ENCODE data around the gene NHERF1. TPM values are rescaled to one million over a fixed set of nuclear protein-coding genes. Genes with fewer than 3 reads are reported as not detected.

NHERF1 gene
- total and polyA plus RNA-seq, 2 of the 13 experiments (the other 11 are each of a cell fraction or from before 2014, with no cell fraction given): 169 to 269 TPM

- TF ChIP-seq MXD1 (CRISPR knock-in tag; IDR thresholded peaks at IDR 0.05): no peak
- no peak for TF ChIP-seq PAWR (CRISPR knock-in tag; IDR thresholded peaks at IDR 0.05; ENCODE audit: borderline replicate concordance)
- TF ChIP-seq ZNF746 (CRISPR knock-in tag; IDR thresholded peaks at IDR 0.05): no peak
- no peak for TF ChIP-seq JUN (CRISPR knock-in tag; IDR thresholded peaks at IDR 0.05)
- TF ChIP-seq JUNB (CRISPR knock-in tag; IDR thresholded peaks at IDR 0.05; ENCODE audit: borderline replicate concordance): no peak
- TF ChIP-seq ZNF780A (CRISPR knock-in tag; IDR thresholded peaks at IDR 0.05): no peak
- TF ChIP-seq DMAP1 (CRISPR knock-in tag; IDR thresholded peaks at IDR 0.05): no peak
- no peak for TF ChIP-seq LCORL (IDR thresholded peaks at IDR 0.05)
- no peak for TF ChIP-seq LCORL (CRISPR knock-in tag; IDR thresholded peaks at IDR 0.05)
- TF ChIP-seq, protein P1, sequence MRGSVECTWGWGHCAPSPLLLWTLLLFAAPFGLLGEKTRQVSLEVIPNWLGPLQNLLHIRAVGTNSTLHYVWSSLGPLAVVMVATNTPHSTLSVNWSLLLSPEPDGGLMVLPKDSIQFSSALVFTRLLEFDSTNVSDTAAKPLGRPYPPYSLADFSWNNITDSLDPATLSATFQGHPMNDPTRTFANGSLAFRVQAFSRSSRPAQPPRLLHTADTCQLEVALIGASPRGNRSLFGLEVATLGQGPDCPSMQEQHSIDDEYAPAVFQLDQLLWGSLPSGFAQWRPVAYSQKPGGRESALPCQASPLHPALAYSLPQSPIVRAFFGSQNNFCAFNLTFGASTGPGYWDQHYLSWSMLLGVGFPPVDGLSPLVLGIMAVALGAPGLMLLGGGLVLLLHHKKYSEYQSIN (CRISPR knock-in tag; IDR thresholded peaks at IDR 0.05; ENCODE audit: borderline replicate concordance): no peak
Measured at GRCh38 chr17:74803388-74803930, 55.0 kb downstream of the NHERF1 start (continued).

DNA sequence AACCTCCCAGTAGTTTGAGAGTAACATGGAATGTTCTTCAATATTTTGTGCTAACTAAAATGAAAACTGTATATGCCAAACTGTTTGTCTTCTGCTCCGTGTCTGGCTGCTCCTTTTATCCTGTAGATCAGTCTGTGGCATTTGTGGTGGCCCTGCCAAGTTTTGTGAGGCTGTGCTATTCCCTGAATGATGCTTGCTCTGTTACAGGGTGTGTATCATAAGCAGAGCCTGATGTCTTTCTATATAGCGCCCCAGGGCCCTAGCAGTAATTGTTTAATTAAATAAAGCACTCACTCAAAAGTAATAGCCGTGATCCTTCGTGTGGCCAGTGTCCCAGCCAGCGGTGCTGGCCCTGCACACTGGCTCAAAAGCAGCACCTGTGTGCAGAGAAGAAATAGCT, 55.5 kb downstream of the NHERF1 start:
- H3K9me3 ChIP-seq (ENCODE audit: low read length): no peaks in the 10 kb centered on the region
- ATAC-seq (no peak), FAIRE-seq (no peak), DNase-seq (ENCODE audit: low spot score) (no peak)
- H2AFZ ChIP-seq (ENCODE audit: low read length): no peak overlapping the region
- POLR2A ChIA-PET: no interaction called here
- intact Hi-C loops (cut with micrococcal nuclease; ENCODE audit: unreplicated experiment): no loop called here
- H3K27ac ChIP-seq (ENCODE audit: extremely low read length, insufficient read depth, low read length): no peak overlapping the region
- no peaks in the 10 kb centered on the region for H3K79me2 ChIP-seq (ENCODE audit: insufficient read depth, low read length)
- H3K36me3 ChIP-seq (replicated peaks in 1 of 2; ENCODE audit: control insufficient read depth in 1 of 2, insufficient read depth in 2 of 2, low read length in 2 of 2): peaks cover 5 to 12% of the 10 kb centered on the region in 2 experiments; a peak in 3 of 5 replicates
- WGBS (ENCODE audit: low lambda C conversion rate): 88% methylated on average over 5 of the region's 5 CpGs
- no peaks in the 10 kb centered on the region for H4K20me1 ChIP-seq (ENCODE audit: insufficient read depth, low read length)
- H3K9ac ChIP-seq (ENCODE audit: insufficient read depth, low read depth, low read length): no peak overlapping the region
- H3K27me3 ChIP-seq (ENCODE audit: control insufficient read depth in 1 of 2, insufficient read depth in 2 of 2, low read length in 2 of 2): no peaks in the 10 kb centered on the region
- in situ Hi-C loops (cut with HindIII; ENCODE audit: extremely low pct_ligation_motif_present, low pct_unique_long_range_greater_than_20kb): loop anchor here (5.0 kb wide), 1 partner anchor 148 kb away; no protein-coding TSS in a partner anchor
- no peak overlapping the region for H3K4me2 ChIP-seq (ENCODE audit: low read depth, low read length)
- peaks cover 11% of the 10 kb centered on the region for H3K4me1 ChIP-seq (ENCODE audit: insufficient read depth, low read length)
- BruUV-seq (replicated peaks): no TSS peak
- CTCF ChIA-PET (ENCODE audit: low intra/inter-chr PET ratio, low total read pairs): no interaction called here
- H3K4me3 ChIP-seq (replicated peaks in 1 of 3; ENCODE audit: insufficient read depth in 1 of 3, low read depth in 2 of 3, low read length in 3 of 3): no peak overlapping the region
- TF ChIP-seq ZNF607 (CRISPR knock-in tag; IDR thresholded peaks at IDR 0.05; ENCODE audit: borderline replicate concordance) (no peak), HOXD1 (CRISPR knock-in tag; IDR thresholded peaks at IDR 0.05) (no peak), ZFP41 (CRISPR knock-in tag; IDR thresholded peaks at IDR 0.05; ENCODE audit: borderline replicate concordance) (no peak), CCDC6 (CRISPR knock-in tag; IDR thresholded peaks at IDR 0.05) (no peak), ZNF543 (CRISPR knock-in tag; IDR thresholded peaks at IDR 0.05) (no peak), KLF6 (CRISPR knock-in tag; IDR thresholded peaks at IDR 0.05) (no peak), CBX5 (CRISPR knock-in tag; IDR thresholded peaks at IDR 0.05; ENCODE audit: borderline replicate concordance) (no peak), ZNF563 (CRISPR knock-in tag; IDR thresholded peaks at IDR 0.05) (no peak), ZNF354B (CRISPR knock-in tag; IDR thresholded peaks at IDR 0.05) (no peak), ZNF296 (CRISPR knock-in tag; conservative IDR thresholded peaks at IDR 0.05) (no peak), SSRP1 (CRISPR knock-in tag; IDR thresholded peaks at IDR 0.05) (no peak)
- TF ChIP-seq, protein P2, sequence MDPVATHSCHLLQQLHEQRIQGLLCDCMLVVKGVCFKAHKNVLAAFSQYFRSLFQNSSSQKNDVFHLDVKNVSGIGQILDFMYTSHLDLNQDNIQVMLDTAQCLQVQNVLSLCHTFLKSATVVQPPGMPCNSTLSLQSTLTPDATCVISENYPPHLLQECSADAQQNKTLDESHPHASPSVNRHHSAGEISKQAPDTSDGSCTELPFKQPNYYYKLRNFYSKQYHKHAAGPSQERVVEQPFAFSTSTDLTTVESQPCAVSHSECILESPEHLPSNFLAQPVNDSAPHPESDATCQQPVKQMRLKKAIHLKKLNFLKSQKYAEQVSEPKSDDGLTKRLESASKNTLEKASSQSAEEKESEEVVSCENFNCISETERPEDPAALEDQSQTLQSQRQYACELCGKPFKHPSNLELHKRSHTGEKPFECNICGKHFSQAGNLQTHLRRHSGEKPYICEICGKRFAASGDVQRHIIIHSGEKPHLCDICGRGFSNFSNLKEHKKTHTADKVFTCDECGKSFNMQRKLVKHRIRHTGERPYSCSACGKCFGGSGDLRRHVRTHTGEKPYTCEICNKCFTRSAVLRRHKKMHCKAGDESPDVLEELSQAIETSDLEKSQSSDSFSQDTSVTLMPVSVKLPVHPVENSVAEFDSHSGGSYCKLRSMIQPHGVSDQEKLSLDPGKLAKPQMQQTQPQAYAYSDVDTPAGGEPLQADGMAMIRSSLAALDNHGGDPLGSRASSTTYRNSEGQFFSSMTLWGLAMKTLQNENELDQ (CRISPR knock-in tag; IDR thresholded peaks at IDR 0.05; ENCODE audit: borderline replicate concordance): no peak
